RKO (cell line): Measurements from ENCODE around the gene ATPAF1.
"Not testable (repeated sequence)": the region's sequence is repeated elsewhere in the genome, so short reads cannot be mapped to it uniquely, and the experiment has no call there.

Source experiments
- DNase-seq: peaks from one replicate; pipeline ENCODE4 v3.0.0-alpha.2; 2016; ENCODE audit warnings: low spot score

Gene ATPAF1

GRCh38 chr1:46681333-46682034, 13.3 kb upstream of the ATPAF1 start:
- DNase-seq: no peak

- DNase-seq: no peak
These were observed 11.8 kb upstream of the ATPAF1 start for GRCh38 chr1:46679789-46680573.

GRCh38 chr1:46677339-46677738, 9.2 kb upstream of the ATPAF1 start:
- no peak for DNase-seq

GRCh38 chr1:46676531-46676930, 8.4 kb upstream of the ATPAF1 start:
- no peak for DNase-seq

- DNase-seq: no peak
These were observed 7.6 kb upstream of the ATPAF1 start for GRCh38 chr1:46675549-46676314.

- peak; percentile 75 for DNase-seq
These were observed 5.6 kb upstream of the ATPAF1 start for GRCh38 chr1:46673749-46674182.

- no peak for DNase-seq
These were observed 4.5 kb upstream of the ATPAF1 start for GRCh38 chr1:46672696-46673095.

- no peak for DNase-seq
These were observed 3.4 kb upstream of the ATPAF1 start, which contains the start of gene TEX38 for GRCh38 chr1:46671554-46671953. TEX38 (plus strand) TSS chr1:46671854; CDS start chr1:46671935, 81 bp downstream.

GRCh38 chr1:46670134-46670533, 2.0 kb upstream of the ATPAF1 start:
- no peak for DNase-seq

- DNase-seq: no peak
These were observed 2.2 kb downstream of the ATPAF1 start for GRCh38 chr1:46665983-46666382.

GRCh38 chr1:46662919-46663318, 5.2 kb downstream of the ATPAF1 start:
- DNase-seq: not testable (repeated sequence)

GRCh38 chr1:46660116-46660515, 8.0 kb downstream of the ATPAF1 start:
- DNase-seq: not testable (repeated sequence)

- no peak for DNase-seq
These were observed 8.8 kb downstream of the ATPAF1 start for GRCh38 chr1:46659307-46659870.

- no peak for DNase-seq
These were observed 10.4 kb downstream of the ATPAF1 start for GRCh38 chr1:46657775-46658174.

GRCh38 chr1:46656643-46657042, 11.5 kb downstream of the ATPAF1 start:
- DNase-seq: no peak

GRCh38 chr1:46655848-46656247, 12.3 kb downstream of the ATPAF1 start:
- DNase-seq: no peak

- DNase-seq: not testable (repeated sequence)
These were observed 13.5 kb downstream of the ATPAF1 start for GRCh38 chr1:46654698-46655097.

- no peak for DNase-seq
These were observed 14.2 kb downstream of the ATPAF1 start for GRCh38 chr1:46654012-46654411.

- peak; percentile 11 for DNase-seq
These were observed 14.7 kb downstream of the ATPAF1 start for GRCh38 chr1:46653405-46653958.

- no peak for DNase-seq
These were observed 15.7 kb downstream of the ATPAF1 start for GRCh38 chr1:46652321-46653100.

- not testable (repeated sequence) for DNase-seq
These were observed 17.0 kb downstream of the ATPAF1 start for GRCh38 chr1:46651152-46651551.
